Mesenteric fat pad (tissue), 1 donor: ENCODE data around the gene FAM149A. TPM values are rescaled to one million over a fixed set of nuclear protein-coding genes. Genes with fewer than 3 reads are reported as not detected.

Source experiments
- DNase-seq: peaks from one replicate; pipeline ENCODE4 v3.0.0-alpha.2; 2020; ENCODE audit warnings: low spot score
- total RNA-seq: library from RNA; stranded (reverse); fragmentation: NEBNext Ultra II Directional; extraction: Animal tissue kit (Norgen Biotek cat#: 25700); gene quantifications from one replicate; pipeline ENCODE4 v1.2.1, GENCODE V29; 2021
- donor health status: DM: yes; HTN: yes; CAD: no.

Gene FAM149A
- total RNA-seq, 1 donor from 2014 or later: 10.1 TPM

GRCh38 chr4:186151499-186151898 is 47.0 kb downstream of the FAM149A start:
- no peak for DNase-seq

GRCh38 chr4:186158021-186158813 is 53.7 kb downstream of the FAM149A start:
- no peak for DNase-seq

GRCh38 chr4:186158966-186159365 is 54.5 kb downstream of the FAM149A start:
- DNase-seq: no peak

GRCh38 chr4:186159613-186160012 is 55.1 kb downstream of the FAM149A start:
- no peak for DNase-seq

GRCh38 chr4:186161138-186161537 is 56.6 kb downstream of the FAM149A start:
- no peak for DNase-seq

- no peak for DNase-seq
Observed at GRCh38 chr4:186166852-186167512, 62.5 kb downstream of the FAM149A start.

GRCh38 chr4:186167605-186168004 is 63.1 kb downstream of the FAM149A start:
- DNase-seq: no peak

- no peak for DNase-seq
Observed at GRCh38 chr4:186168750-186169149, 64.2 kb downstream of the FAM149A start.

- DNase-seq: no peak
Observed at GRCh38 chr4:186169333-186169944, 64.9 kb downstream of the FAM149A start.

GRCh38 chr4:186169945-186170802 is 65.7 kb downstream of the FAM149A start:
- DNase-seq: no peak

GRCh38 chr4:186170966-186171365 is 66.5 kb downstream of the FAM149A start:
- DNase-seq: no peak

GRCh38 chr4:186172546-186172945 is 68.0 kb downstream of the FAM149A start:
- no peak for DNase-seq

GRCh38 chr4:186188107-186188506 is 83.6 kb downstream of the FAM149A start:
- DNase-seq: no peak

- DNase-seq: no peak
Observed at GRCh38 chr4:186189656-186190055, 85.2 kb downstream of the FAM149A start.

- no peak for DNase-seq
Observed at GRCh38 chr4:186190581-186191199, 86.2 kb downstream of the FAM149A start.

GRCh38 chr4:186191200-186192065 is 86.9 kb downstream of the FAM149A start, which contains the start of gene CYP4V2:
TSS of gene CYP4V2 (plus strand) at chr4:186191567. CDS start at chr4:186191824, 257 bp downstream.
- DNase-seq: peak; percentile 93

- DNase-seq: no peak
Observed at GRCh38 chr4:186192066-186192612, 87.6 kb downstream of the FAM149A start.

GRCh38 chr4:186193851-186194250 is 89.3 kb downstream of the FAM149A start:
- no peak for DNase-seq

- no peak for DNase-seq
Observed at GRCh38 chr4:186196063-186196462, 91.6 kb downstream of the FAM149A start.
